Trophoblast cell (in vitro differentiated cells and primary cell): ENCODE data around the gene ARID3B.

ENCODE experiments used
- DNase-seq, 2 donors: peaks; one replicate each; pipeline ENCODE4 v3.0.0-alpha.2; 2016
- H2AFZ ChIP-seq: 2 replicates; pipeline ENCODE4 v1.6.1; 2013; ENCODE audit warnings: low read length, moderate library complexity, mild to moderate bottlenecking; ENCODE audit not compliant: insufficient read depth, poor library complexity
- H2AK5ac ChIP-seq: 2 replicates; pipeline ENCODE4 v1.6.1; 2013; ENCODE audit warnings: mild to moderate bottlenecking, low read length
- H2BK120ac ChIP-seq: 2 replicates; pipeline ENCODE4 v1.6.1; 2013; ENCODE audit warnings: low read length, mild to moderate bottlenecking, moderate library complexity; ENCODE audit not compliant: insufficient read depth, poor library complexity
- H2BK12ac ChIP-seq: 2 replicates; pipeline ENCODE4 v1.6.1; 2013; ENCODE audit warnings: mild to moderate bottlenecking, low read length, moderate library complexity
- H2BK5ac ChIP-seq: 2 replicates; pipeline ENCODE4 v1.6.1; 2013; ENCODE audit warnings: low read length, low read depth, moderate library complexity, mild to moderate bottlenecking; ENCODE audit not compliant: poor library complexity
- H3K14ac ChIP-seq: 2 replicates; pipeline ENCODE4 v1.6.1; 2013; ENCODE audit warnings: mild to moderate bottlenecking, low read length
- H3K18ac ChIP-seq: 2 replicates; pipeline ENCODE4 v1.6.1; 2013; ENCODE audit warnings: mild to moderate bottlenecking, low read length
- H3K23ac ChIP-seq: 2 replicates; pipeline ENCODE4 v1.6.1; 2013; ENCODE audit warnings: low read length
- H3K27ac ChIP-seq: 2 replicates; pipeline ENCODE4 v1.5.1; 2013; ENCODE audit warnings: low read depth, mild to moderate bottlenecking, inconsistent platforms, low read length, moderate library complexity
- H3K27me3 ChIP-seq: 2 replicates; pipeline ENCODE4 v1.6.1; 2013; ENCODE audit warnings: inconsistent platforms, mild to moderate bottlenecking, low read length, moderate library complexity; ENCODE audit not compliant: insufficient read depth
- H3K36me3 ChIP-seq, 2 experiments: 1 replicate in 1 of 2; 2 replicates in 1 of 2; pipeline ENCODE4 v1.6.1; 2013; ENCODE audit warnings: low read length in 2 of 2, mild to moderate bottlenecking in 2 of 2, moderate library complexity in 1 of 2; ENCODE audit not compliant: insufficient read depth in 2 of 2, control insufficient read depth in 1 of 2
- H3K4ac ChIP-seq: 2 replicates; pipeline ENCODE4 v1.6.1; 2013; ENCODE audit warnings: low read depth, mild to moderate bottlenecking, low read length, moderate library complexity
- H3K4me1 ChIP-seq, 2 experiments: 1 replicate in 1 of 2; 2 replicates in 1 of 2; pipeline ENCODE4 v1.6.1; 2013; ENCODE audit warnings: low read length in 2 of 2, mild to moderate bottlenecking in 2 of 2, moderate library complexity in 1 of 2; ENCODE audit not compliant: insufficient read depth in 2 of 2, control insufficient read depth in 1 of 2
- H3K4me2 ChIP-seq: 2 replicates; pipeline ENCODE4 v1.6.1; 2013; ENCODE audit warnings: inconsistent platforms, mild to moderate bottlenecking, low read length, moderate library complexity
- H3K4me3 ChIP-seq: 2 replicates; pipeline ENCODE4 v1.5.1; 2013; ENCODE audit warnings: mild to moderate bottlenecking, low read depth, low read length, inconsistent platforms
- H3K79me1 ChIP-seq: one replicate; pipeline ENCODE4 v1.6.1; 2013; ENCODE audit warnings: low read length
- H3K79me2 ChIP-seq: 2 replicates; pipeline ENCODE4 v1.6.1; 2013; ENCODE audit warnings: low read length, mild to moderate bottlenecking; ENCODE audit not compliant: control insufficient read depth, insufficient read depth, poor library complexity
- H3K9ac ChIP-seq: 2 replicates; pipeline ENCODE4 v1.6.1; 2013; ENCODE audit warnings: mild to moderate bottlenecking, low read length
- H3K9me3 ChIP-seq: 2 replicates; pipeline ENCODE4 v1.6.1; 2013; ENCODE audit warnings: low read depth, mild to moderate bottlenecking, control low read depth, inconsistent platforms, low read length; ENCODE audit not compliant: insufficient read depth
- H4K12ac ChIP-seq: 2 replicates; pipeline ENCODE4 v1.6.1; 2013; ENCODE audit warnings: low read depth, mild to moderate bottlenecking, low read length, moderate library complexity
- H4K8ac ChIP-seq: 2 replicates; pipeline ENCODE4 v1.6.1; 2013; ENCODE audit warnings: low read depth, mild to moderate bottlenecking, low read length, moderate library complexity
- H4K91ac ChIP-seq: one replicate; pipeline ENCODE4 v1.6.1; 2013; ENCODE audit warnings: low read depth, mild to moderate bottlenecking, low read length, moderate library complexity
- WGBS: extraction: QIAGEN DNeasy Blood & Tissue Kit; methylation state at CpG from one replicate; pipeline ENCODE4 v1.1.7; 2013; ENCODE audit warnings: missing lambda C conversion rate; ENCODE audit not compliant: insufficient read length, insufficient coverage; ENCODE audit errors: extremely low coverage; 5-methylcytosine and 5-hydroxymethylcytosine counted together

ARID3B gene

GRCh38 chr15:74564182-74564581, 23.2 kb downstream of the ARID3B start:
- H3K9ac ChIP-seq: no peak overlapping the region
- no peaks in the 10 kb centered on the region for H3K79me1 ChIP-seq
- no peak overlapping the region for H3K14ac ChIP-seq
- H2BK120ac ChIP-seq: no peak overlapping the region
- H3K4ac ChIP-seq: no peak overlapping the region
- H2AFZ ChIP-seq: no peak overlapping the region
- peaks cover 4 to 7% of the 10 kb centered on the region in 2 experiments for H3K36me3 ChIP-seq
- H3K4me2 ChIP-seq: no peak overlapping the region
- peaks cover 5 to 10% of the 10 kb centered on the region in 2 experiments for H3K4me1 ChIP-seq
- no peak overlapping the region for H2AK5ac ChIP-seq
- H4K8ac ChIP-seq: no peak overlapping the region
- H3K18ac ChIP-seq: no peak overlapping the region
- no peak overlapping the region for H3K4me3 ChIP-seq
- no peak overlapping the region for H4K91ac ChIP-seq
- no peaks in the 10 kb centered on the region for H3K27me3 ChIP-seq
- no peak overlapping the region for H2BK12ac ChIP-seq
- peak in 1 of 2 donors; percentile 67 for DNase-seq
- H3K27ac ChIP-seq: no peak overlapping the region
- H3K23ac ChIP-seq: no peak overlapping the region
- no peaks in the 10 kb centered on the region for H3K9me3 ChIP-seq
- WGBS: no CpG with 5 or more reads among the region's 1 CpG
- H3K79me2 ChIP-seq: peaks cover 3% of the 10 kb centered on the region
- H2BK5ac ChIP-seq: no peak overlapping the region
- H4K12ac ChIP-seq: no peak overlapping the region

GRCh38 chr15:74565381-74566085, 24.5 kb downstream of the ARID3B start:
- H3K4me1 ChIP-seq: peaks cover 11 to 19% of the 10 kb centered on the region in 2 experiments
- no peak overlapping the region for H4K8ac ChIP-seq
- peaks cover 3% of the 10 kb centered on the region for H3K79me2 ChIP-seq
- H3K4ac ChIP-seq: no peak overlapping the region
- H3K36me3 ChIP-seq: peaks cover 11 to 17% of the 10 kb centered on the region in 2 experiments
- H3K4me2 ChIP-seq: no peak overlapping the region
- no peak overlapping the region for H3K27ac ChIP-seq
- no peak overlapping the region for H4K91ac ChIP-seq
- H2BK120ac ChIP-seq: no peak overlapping the region
- H3K79me1 ChIP-seq: no peaks in the 10 kb centered on the region
- H3K23ac ChIP-seq: no peak overlapping the region
- H2BK12ac ChIP-seq: no peak overlapping the region
- no peak overlapping the region for H3K14ac ChIP-seq
- H3K18ac ChIP-seq: no peak overlapping the region
- no peak overlapping the region for H2BK5ac ChIP-seq
- no peak overlapping the region for H2AFZ ChIP-seq
- H3K9me3 ChIP-seq: no peaks in the 10 kb centered on the region
- WGBS: no CpG with 5 or more reads among the region's 2 CpGs
- no peak overlapping the region for H4K12ac ChIP-seq
- no peaks in the 10 kb centered on the region for H3K27me3 ChIP-seq
- no peak for DNase-seq
- no peak overlapping the region for H2AK5ac ChIP-seq
- H3K4me3 ChIP-seq: no peak overlapping the region
- no peak overlapping the region for H3K9ac ChIP-seq

GRCh38 chr15:74568594-74568993, 27.6 kb downstream of the ARID3B start:
- Histone ChIP-seq H3K79me2 (peaks cover 1% of the 10 kb centered on the region), H3K27ac (no peak overlapping the region), H2BK5ac (no peak overlapping the region), H3K4ac (no peak overlapping the region), H3K14ac (no peak overlapping the region), H2BK120ac (no peak overlapping the region), H2AFZ (no peak overlapping the region), H3K36me3 (peaks cover 11 to 30% of the 10 kb centered on the region in 2 experiments), H3K27me3 (no peaks in the 10 kb centered on the region), H4K8ac (no peak overlapping the region), H4K91ac (no peak overlapping the region), H3K18ac (no peak overlapping the region), H3K4me3 (no peak overlapping the region), H3K9me3 (no peaks in the 10 kb centered on the region), H3K9ac (no peak overlapping the region), H4K12ac (no peak overlapping the region), H2AK5ac (no peak overlapping the region), H3K23ac (no peak overlapping the region), H3K4me1 (peaks cover 11 to 17% of the 10 kb centered on the region in 2 experiments), H2BK12ac (no peak overlapping the region), H3K79me1 (no peaks in the 10 kb centered on the region), H3K4me2 (no peak overlapping the region)
- DNase-seq: no peak
- WGBS: no CpG with 5 or more reads among the region's 1 CpG

GRCh38 chr15:74569731-74570070, 28.7 kb downstream of the ARID3B start:
- WGBS: no CpG with 5 or more reads among the region's 4 CpGs
- no peak overlapping the region for H2AK5ac ChIP-seq

More at GRCh38 chr15:74569731-74570070, 28.7 kb downstream of the ARID3B start:
- Histone ChIP-seq H3K18ac (no peak overlapping the region), H4K12ac (no peak overlapping the region), H2BK12ac (no peak overlapping the region), H3K27ac (no peak overlapping the region), H2BK120ac (no peak overlapping the region), H3K14ac (no peak overlapping the region), H3K9me3 (no peaks in the 10 kb centered on the region), H3K36me3 (peaks cover 17 to 37% of the 10 kb centered on the region in 2 experiments), H2AFZ (no peak overlapping the region), H3K79me2 (peaks cover 1% of the 10 kb centered on the region), H3K9ac (no peak overlapping the region), H3K4ac (no peak overlapping the region), H4K91ac (no peak overlapping the region), H4K8ac (no peak overlapping the region), H2BK5ac (no peak overlapping the region), H3K4me2 (no peak overlapping the region), H3K23ac (no peak overlapping the region), H3K4me1 (peaks cover 8 to 17% of the 10 kb centered on the region in 2 experiments), H3K4me3 (no peak overlapping the region), H3K79me1 (no peaks in the 10 kb centered on the region), H3K27me3 (no peaks in the 10 kb centered on the region)
- peak; percentile 52 to 77 for DNase-seq
